ENCODE data around the gene ENDOD1. TPM values are rescaled to one million over a fixed set of nuclear protein-coding genes. Genes with fewer than 3 reads are reported as not detected.

ENDOD1 gene
- total and polyA plus RNA-seq, 4 donors: 10.4 to 55.1 (median 25.0) TPM

GRCh38 chr11:95070471-95070870 is 19.2 kb upstream of the ENDOD1 start:
- WGBS, 2 donors: 90 to 97% methylated on average over 1 of the region's 1 CpG
- TF ChIP-seq, protein P1, sequence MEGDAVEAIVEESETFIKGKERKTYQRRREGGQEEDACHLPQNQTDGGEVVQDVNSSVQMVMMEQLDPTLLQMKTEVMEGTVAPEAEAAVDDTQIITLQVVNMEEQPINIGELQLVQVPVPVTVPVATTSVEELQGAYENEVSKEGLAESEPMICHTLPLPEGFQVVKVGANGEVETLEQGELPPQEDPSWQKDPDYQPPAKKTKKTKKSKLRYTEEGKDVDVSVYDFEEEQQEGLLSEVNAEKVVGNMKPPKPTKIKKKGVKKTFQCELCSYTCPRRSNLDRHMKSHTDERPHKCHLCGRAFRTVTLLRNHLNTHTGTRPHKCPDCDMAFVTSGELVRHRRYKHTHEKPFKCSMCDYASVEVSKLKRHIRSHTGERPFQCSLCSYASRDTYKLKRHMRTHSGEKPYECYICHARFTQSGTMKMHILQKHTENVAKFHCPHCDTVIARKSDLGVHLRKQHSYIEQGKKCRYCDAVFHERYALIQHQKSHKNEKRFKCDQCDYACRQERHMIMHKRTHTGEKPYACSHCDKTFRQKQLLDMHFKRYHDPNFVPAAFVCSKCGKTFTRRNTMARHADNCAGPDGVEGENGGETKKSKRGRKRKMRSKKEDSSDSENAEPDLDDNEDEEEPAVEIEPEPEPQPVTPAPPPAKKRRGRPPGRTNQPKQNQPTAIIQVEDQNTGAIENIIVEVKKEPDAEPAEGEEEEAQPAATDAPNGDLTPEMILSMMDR (IDR thresholded peaks at IDR 0.05; ENCODE audit: control extremely low read depth, extremely low read depth): no peak
- DNase-seq (no peak), ATAC-seq (ENCODE audit: insufficient read depth, low FRiP score) (no peak)
- Histone ChIP-seq H3K9ac (ENCODE audit: insufficient read depth in 1 of 2, low read length in 2 of 2) (no peak overlapping the region), H3K4me3 (no peak overlapping the region), H3K27me3 (ENCODE audit: control insufficient read depth in 3 of 3, insufficient read depth in 3 of 3, low read length in 2 of 3) (no peaks in the 10 kb centered on the region), H3K9me3 (ENCODE audit: control insufficient read depth in 4 of 4, insufficient read depth in 3 of 4, low read length in 3 of 4) (no peaks in the 10 kb centered on the region), H3K36me3 (ENCODE audit: control insufficient read depth in 4 of 4, insufficient read depth in 4 of 4, low read length in 4 of 4) (no peaks in the 10 kb centered on the region), H3K27ac (ENCODE audit: low read depth in 1 of 2, low read length in 1 of 2) (no peak overlapping the region), H3K4me1 (ENCODE audit: control insufficient read depth in 5 of 5, insufficient read depth in 5 of 5, low read length in 5 of 5) (peaks cover 6 to 32% (median 9%) of the 10 kb centered on the region in 5 donors)

DNA sequence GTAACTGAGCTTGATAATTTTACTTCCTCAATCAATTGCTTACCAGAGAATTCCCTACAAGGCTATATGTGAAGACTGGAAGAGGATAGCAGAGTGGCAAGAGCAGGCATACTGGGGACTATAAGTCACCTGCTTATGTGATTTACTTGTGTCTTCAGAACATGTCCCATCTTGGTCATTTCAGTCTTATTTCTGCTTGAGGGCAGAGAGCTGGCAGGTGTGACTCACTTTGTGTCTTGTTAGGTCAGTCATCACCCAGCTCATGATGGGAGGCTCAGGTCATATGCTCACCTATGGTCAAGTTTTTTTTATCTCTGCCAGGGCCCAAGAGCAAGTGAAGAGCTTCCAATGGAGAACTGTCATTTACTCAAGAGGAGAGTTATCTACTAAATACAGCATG is 16.7 kb upstream of the ENDOD1 start:
- Histone ChIP-seq H3K36me3 (ENCODE audit: control insufficient read depth in 4 of 4, insufficient read depth in 4 of 4, low read length in 4 of 4) (no peaks in the 10 kb centered on the region), H3K4me1 (ENCODE audit: control insufficient read depth in 5 of 5, insufficient read depth in 5 of 5, low read length in 5 of 5) (peaks cover 6 to 28% (median 11%) of the 10 kb centered on the region in 5 donors), H3K27me3 (ENCODE audit: control insufficient read depth in 3 of 3, insufficient read depth in 3 of 3, low read length in 2 of 3) (no peaks in the 10 kb centered on the region), H3K9ac (ENCODE audit: insufficient read depth in 1 of 2, low read length in 2 of 2) (no peak overlapping the region), H3K27ac (ENCODE audit: low read depth in 1 of 2, low read length in 1 of 2) (no peak overlapping the region), H3K4me3 (no peak overlapping the region), H3K9me3 (ENCODE audit: control insufficient read depth in 4 of 4, insufficient read depth in 3 of 4, low read length in 3 of 4) (no peaks in the 10 kb centered on the region)
- TF ChIP-seq, protein P1 (IDR thresholded peaks at IDR 0.05; ENCODE audit: control extremely low read depth, extremely low read depth): no peak
- ATAC-seq (ENCODE audit: insufficient read depth, low FRiP score): no peak
- DNase-seq: no peak

- peak overlapping the region in 1 of 2 donors; percentile 52 for H3K27ac ChIP-seq (ENCODE audit: low read depth in 1 of 2, low read length in 1 of 2)
Measured at GRCh38 chr11:95074792-95075563, 14.7 kb upstream of the ENDOD1 start.

More at GRCh38 chr11:95074792-95075563, 14.7 kb upstream of the ENDOD1 start:
- TF ChIP-seq, protein P1 (IDR thresholded peaks at IDR 0.05; ENCODE audit: control extremely low read depth, extremely low read depth): no peak
- Histone ChIP-seq H3K9ac (ENCODE audit: insufficient read depth in 1 of 2, low read length in 2 of 2) (peak overlapping the region in 1 of 2 donors; percentile 17), H3K36me3 (ENCODE audit: control insufficient read depth in 4 of 4, insufficient read depth in 4 of 4, low read length in 4 of 4) (no peaks in the 10 kb centered on the region), H3K4me1 (ENCODE audit: control insufficient read depth in 5 of 5, insufficient read depth in 5 of 5, low read length in 5 of 5) (peaks cover 6 to 23% (median 11%) of the 10 kb centered on the region in 5 donors), H3K27me3 (ENCODE audit: control insufficient read depth in 3 of 3, insufficient read depth in 3 of 3, low read length in 2 of 3) (no peaks in the 10 kb centered on the region), H3K4me3 (no peak overlapping the region), H3K9me3 (ENCODE audit: control insufficient read depth in 4 of 4, insufficient read depth in 3 of 4, low read length in 3 of 4) (no peaks in the 10 kb centered on the region)
- 22 to 43% methylated on average over 8 of the region's 8 CpGs for WGBS, 2 donors
- no peak for ATAC-seq (ENCODE audit: insufficient read depth, low FRiP score)
- DNase-seq: peak; percentile 54 to 71 (median 62)
